Measurements from ENCODE around the gene XPNPEP1. TPM values are rescaled to one million over a fixed set of nuclear protein-coding genes. Genes with fewer than 3 reads are reported as not detected.

Gene XPNPEP1
- total RNA-seq, 1 experiment from 2014 or later: 49.3 TPM

DNA sequence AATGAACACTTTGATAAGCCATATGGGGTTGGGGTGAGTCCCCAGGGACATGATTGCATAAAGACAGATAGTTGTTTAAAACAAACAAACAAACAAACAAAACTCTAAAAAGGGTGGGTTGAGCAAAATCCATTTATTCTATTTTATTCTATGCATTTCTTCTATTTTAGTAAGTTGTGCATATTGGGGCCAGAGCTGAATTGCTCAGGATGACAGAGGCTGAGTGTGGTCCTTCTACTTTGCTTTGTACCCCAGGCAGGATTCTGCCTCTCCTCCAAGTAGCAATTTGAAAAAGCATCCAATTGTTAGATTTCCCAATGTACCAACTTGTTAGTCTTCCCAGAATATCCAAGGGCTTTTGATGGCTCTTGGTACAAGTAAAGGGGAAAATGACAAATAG is 29.2 kb upstream of the XPNPEP1 start:
- DNase-seq (ENCODE audit: extremely low read depth, low read depth): no peak

DNA sequence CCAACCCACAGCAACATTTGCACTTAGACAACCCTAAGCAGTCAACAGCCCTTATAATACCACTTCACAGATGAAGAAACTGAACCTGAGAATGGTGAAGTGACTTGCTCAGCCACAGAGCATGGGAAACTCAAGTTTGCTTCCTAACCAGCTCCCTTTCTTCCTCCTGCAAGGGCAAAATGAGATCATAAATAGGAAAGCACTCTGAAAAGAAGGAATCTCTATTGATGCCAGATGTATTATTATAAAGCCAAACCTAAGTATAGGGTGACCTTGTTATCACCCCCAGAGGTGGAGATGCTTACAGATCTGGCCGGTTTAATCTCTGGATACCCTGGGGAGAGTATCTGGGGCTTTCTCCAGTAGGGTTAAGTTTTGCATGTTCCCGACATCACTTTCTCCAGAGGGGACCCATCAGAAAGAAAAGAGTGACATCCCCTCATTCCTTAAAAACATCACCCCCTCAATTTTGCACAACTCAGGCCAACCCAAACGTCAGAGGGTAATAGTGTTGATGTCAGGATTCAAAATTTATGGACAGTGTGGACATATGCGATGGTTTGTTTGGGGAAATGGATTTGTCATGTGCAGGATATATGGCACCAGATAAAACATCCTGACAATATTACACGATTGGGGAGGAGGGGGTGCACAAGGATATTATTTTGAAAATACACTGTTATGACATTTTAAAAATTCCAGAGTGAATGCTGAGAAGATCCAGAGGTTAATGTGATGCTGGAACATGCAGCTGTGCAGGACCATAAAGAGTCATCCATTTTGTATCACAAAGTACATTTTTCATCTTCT is 24.0 kb upstream of the XPNPEP1 start:
- DNase-seq (ENCODE audit: extremely low read depth, low read depth): no peak

DNA sequence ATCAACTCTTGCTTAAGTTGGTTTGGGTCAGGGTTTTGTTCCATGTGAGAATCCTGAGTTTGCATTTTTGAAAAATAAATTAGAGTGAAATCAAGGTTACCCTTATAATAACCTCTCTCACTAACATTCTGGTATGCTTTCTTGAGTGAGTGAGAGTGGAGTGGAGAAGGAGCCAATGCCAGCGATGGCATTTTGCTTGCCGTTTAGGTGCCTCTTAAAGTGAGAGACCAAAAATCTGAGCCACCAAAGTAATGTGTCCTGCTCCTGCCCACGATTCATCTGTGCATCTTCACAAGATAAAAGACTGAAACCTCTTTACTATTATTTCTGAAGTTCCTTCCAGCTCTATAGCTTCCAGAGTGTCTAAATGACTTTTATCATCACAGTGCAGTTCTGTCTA is 23.4 kb upstream of the XPNPEP1 start:
- no peak for DNase-seq (ENCODE audit: extremely low read depth, low read depth)

DNA sequence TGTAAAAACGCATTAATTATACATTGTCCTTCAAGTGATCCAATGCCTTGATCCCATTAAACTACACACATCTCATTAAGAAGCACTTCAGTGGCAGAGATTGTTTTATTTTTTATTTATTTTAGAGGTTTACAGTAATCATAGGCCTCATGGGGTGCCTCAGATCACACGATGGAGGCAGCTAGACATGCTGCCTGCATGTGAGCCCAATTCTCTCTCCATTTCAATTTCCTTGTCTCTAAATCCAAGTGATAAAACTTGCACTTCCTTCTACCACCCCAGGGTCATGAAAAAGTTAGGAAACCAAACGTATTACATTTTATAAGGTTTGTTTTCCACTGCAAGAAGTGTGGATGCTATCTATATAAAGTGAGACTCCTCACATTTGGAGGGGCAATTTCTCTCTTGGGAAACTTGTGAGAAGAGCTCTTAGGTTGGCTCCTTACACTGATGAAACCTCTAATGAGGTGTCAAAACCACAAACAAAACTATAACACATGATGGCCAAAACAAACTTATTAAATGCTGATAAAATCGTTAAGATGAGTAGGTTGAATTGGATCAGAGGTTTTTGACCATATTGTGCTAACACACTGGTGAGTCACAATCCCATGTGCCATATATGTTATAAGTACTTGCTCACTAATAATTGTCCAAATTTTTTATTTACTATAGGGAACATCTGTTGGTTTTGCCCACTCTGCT is 22.3 kb upstream of the XPNPEP1 start:
- no peak for DNase-seq (ENCODE audit: extremely low read depth, low read depth)

DNA sequence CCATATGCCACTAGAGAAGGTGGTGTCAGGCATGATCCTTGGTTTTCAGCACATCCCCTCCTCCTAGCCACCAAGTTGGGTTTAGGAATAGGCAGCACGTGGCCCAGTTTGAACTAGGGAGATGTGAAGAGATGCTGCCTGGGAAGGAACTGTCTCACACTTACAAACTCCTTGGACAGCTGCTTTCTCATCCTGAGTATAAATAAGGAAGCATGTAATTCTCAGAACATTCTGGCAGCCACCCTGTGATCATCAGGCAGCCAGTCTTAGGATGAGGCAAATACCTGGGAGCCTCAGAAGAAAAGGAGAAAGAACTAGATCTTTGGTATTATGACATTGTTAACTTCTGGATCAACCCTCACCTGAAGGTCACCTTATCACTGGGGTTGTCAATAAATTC is 21.3 kb upstream of the XPNPEP1 start:
- DNase-seq (ENCODE audit: extremely low read depth, low read depth): no peak

DNA sequence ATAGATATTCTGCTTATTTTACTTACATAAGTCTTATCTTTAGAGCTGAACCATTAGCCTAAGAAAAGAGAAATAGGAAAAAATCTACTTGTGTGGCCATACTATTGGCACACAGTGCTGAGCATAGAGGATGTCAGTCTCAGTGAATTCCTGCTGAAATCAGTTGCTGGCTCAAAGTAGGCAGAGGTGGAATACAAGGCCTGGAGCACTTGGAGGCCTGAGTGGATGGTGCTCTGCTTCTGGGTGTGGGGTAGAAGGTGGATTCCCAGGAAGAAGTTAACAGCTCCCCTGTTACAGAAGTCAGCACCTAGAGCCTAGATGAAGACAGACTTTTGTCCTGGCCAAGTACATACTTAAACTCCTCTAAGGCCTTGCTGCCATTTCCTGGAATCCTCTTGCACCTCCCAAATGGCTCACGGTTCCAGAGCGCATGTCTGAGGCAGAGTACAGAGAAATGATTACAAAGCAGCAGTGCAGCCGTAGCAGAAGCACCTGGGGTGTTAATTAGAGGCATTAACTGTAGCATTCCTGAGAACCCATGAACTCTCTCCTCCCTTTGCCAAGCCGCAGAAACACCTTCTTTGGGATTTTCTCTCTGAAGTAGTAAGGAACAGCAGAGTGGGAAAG is 18.0 kb upstream of the XPNPEP1 start:
- no peak for DNase-seq (ENCODE audit: extremely low read depth, low read depth)

DNA sequence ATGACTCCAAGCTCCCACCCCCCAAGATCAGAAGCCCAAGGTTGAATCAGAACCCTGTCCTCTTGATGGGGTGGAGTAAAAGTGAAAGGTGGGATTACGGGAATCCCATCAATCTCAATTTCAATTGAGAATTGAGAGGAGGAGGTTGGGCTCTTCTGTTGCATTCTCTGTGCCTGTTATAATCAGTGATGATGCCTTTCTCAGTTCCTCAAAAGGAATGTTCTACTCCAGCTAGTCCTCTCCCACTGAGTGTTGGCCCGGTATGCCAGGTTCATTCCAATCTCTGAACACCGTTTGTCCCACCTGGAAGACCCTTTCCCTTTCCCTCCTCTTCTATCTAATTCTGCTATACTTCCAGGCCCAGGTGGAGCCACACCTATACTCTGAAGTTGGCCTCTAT is 17.2 kb upstream of the XPNPEP1 start:
- no peak for DNase-seq (ENCODE audit: extremely low read depth, low read depth)

DNA sequence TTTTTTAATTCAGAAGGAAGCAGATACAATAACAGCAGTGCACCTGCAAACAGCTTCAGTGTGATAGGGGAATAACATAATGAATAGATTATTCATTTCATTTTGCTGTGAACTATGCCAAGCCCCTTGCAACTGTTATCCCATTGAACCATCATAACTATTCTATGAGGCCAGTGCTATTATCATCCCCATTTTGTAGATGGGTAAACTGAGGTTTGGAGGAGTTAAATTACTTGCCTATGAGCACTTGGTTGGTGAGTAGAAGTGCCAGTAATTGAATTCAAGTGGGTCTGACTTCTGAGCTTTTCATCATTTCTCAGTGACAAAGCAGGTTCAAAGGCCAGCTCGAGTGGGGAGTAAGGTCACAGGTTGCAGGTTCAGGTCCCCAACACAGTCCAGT is 16.8 kb upstream of the XPNPEP1 start:
- DNase-seq (ENCODE audit: extremely low read depth, low read depth): no peak

DNA sequence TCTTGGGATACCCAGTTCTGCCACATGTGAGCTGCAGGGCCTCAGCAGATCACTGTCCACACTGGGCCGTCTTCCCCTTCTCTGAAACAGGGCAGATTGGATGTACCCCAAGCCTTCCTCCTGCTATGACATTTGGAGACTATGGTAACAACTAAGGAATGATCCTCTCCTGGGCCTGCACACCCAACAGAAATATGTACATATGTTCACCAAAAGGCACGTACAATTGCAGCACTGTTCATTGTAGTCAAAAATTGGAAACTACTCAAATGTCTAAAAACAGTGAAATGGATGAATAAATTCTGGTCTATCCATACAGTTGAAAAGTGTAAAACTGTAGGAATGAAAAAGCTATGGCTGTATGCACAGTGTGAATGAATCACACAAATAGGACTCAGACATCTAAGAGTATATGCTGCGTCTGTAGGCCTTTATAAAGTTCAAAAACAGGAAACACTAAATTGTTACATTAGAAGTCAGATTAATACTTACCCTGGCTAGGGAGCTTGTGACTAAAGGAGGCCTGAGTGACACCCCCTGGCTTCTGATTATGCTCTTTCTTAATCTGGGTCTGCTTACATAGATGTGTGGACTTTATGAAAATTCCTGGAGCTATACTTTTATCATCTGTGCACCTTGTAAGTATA is 16.1 kb upstream of the XPNPEP1 start:
- DNase-seq (ENCODE audit: extremely low read depth, low read depth): no peak

DNA sequence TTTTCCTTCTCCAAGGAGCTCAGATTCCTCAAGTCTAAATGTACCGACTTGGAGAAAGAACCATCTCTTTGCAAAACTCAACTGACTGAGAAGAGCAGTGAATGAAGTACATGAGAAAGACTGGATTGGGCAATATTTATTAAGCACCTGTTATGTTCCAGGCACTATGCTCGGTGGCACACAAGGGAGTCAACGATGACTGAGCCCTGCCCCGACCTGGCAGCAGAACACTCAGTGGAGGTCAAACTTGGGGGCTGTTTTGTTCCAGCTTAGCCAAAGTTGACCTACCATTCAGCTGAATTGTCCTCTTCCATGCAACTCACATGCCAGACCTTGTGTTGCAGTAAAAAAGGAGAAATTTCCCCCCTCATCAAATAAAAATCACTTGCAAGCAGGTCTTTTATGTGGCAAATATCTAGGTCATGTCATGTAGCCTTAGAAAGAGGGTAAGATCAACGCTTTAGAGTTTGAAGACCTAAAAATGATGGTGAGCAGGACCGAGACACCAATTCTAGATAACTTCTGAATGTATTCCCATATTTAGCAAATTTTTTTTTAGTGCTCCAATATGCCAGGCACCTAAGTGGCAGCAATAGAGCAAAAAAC is 14.3 kb upstream of the XPNPEP1 start:
- DNase-seq (ENCODE audit: extremely low read depth, low read depth): no peak

DNA sequence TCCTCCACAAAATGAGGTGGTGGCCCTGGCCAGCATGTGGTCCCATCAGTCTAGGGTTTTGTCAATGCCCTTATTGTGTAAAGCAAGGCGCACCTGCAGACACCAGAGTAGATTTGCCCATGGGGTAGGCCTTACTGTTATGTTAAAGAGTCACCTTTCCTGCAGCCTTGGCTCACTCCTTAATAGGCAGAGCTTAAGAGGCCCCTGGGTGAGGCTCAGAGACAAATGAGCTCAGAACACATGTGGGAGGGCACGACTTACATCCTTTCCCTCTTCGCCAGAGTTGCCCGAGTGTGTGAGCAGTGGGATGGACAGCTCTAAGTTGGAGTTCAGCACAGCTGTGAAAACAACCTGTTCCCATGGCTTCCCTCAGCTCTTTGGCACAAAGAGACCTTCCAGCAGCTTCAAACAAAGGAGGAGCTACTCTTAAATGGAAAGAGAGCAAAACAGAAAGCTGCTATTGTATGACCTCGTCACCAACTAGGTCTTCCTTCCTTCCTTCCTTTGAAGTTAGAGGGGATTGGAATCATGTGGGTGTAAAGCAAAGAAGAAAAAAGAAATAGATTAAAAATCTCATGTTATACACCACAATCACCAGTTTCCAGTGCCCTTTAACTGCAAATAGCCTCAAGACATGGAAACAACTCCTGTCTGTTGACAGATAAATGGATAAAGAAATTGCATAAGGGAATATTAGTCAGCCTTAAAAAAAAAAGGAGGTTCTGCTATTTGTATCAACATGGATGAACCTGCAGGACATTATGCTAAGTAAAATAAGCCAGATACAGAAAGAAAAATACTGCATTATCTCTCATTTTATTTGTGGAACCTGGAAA is 11.9 kb upstream of the XPNPEP1 start:
- no peak for DNase-seq (ENCODE audit: extremely low read depth, low read depth)

DNA sequence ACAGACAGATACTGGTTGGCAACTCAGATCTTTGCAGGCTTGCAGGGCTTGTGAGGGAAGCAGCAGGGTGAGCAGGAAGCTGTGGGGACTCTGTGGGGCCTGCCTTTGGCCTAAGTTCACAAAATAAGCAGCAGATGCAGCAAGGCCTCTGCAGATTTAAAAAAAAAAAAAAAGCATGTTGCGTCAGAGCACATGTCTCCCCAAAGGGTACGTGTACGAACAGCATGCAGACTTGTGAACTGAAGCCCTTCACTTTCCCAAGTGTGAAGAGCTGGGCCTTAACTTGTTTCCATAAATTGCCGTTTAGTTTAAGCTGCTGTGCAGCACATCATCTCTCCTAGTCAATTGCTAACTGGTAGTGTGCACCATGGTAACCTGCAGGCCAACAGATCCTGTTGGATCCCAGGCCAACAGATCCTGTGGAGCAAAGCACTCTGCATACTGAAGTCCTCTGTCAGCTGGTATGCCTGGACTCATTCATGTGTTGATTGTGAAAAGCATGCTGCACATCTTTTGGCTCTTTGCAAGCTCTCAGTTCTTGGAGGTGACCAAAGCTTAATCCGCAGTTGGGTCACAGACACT is 10.8 kb upstream of the XPNPEP1 start:
- DNase-seq (ENCODE audit: extremely low read depth, low read depth): no peak

DNA sequence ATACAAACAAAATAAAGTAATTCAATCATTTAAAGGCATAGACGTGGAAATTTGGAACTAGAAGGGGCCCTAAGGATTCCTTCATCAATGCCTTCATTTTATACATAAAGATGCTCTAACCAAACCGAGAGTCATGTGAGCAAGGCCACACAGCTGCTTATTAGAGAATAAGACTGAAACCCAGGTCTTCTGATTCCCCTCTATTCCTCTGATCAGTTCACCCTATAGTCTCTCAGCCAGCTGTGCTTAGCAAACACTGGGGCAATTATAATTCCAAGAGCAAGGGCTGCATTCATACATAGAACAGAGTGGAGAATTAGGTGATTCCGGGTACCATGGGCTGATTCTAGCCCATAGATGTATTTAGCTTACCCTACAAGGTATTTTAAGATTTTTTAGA is 9.7 kb upstream of the XPNPEP1 start:
- DNase-seq (ENCODE audit: extremely low read depth, low read depth): no peak

DNA sequence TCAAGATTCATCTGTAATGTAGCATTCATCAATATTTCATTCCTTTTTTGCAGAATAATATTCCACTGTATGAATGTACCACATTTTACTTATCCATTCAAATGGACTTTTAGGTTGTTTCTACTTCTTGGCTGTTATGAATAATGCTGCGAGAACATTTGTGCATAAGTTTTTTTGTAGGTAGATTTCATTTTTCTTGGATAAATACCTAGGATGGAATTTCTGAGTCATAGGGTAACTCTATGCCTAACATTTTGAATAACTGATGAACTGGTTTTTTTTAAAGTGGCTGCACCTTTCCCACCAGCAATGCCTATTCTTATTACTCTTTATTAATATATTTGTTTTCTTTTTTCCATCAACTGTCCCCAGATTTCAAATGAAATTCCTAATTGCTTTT is 9.1 kb upstream of the XPNPEP1 start:
- no peak for DNase-seq (ENCODE audit: extremely low read depth, low read depth)

DNA sequence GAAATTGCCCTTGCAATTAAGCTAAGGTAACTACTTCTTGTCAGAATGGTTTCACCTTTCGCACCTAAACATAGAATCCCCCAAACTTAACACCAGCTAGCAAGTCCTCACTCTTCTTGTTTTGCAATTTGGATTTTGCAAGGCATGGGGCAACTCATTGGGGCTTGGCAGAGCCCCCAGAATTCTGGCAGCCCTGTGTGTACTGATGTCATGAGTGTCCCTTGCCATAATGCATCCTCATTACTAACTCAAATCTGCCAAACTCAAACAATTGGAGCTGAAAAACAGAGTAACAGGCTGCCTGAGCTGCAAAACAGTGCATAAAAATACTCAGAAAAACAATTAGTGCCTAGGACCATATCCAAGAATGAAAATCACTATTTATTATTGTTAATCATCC is 7.9 kb upstream of the XPNPEP1 start:
- no peak for DNase-seq (ENCODE audit: extremely low read depth, low read depth)

DNA sequence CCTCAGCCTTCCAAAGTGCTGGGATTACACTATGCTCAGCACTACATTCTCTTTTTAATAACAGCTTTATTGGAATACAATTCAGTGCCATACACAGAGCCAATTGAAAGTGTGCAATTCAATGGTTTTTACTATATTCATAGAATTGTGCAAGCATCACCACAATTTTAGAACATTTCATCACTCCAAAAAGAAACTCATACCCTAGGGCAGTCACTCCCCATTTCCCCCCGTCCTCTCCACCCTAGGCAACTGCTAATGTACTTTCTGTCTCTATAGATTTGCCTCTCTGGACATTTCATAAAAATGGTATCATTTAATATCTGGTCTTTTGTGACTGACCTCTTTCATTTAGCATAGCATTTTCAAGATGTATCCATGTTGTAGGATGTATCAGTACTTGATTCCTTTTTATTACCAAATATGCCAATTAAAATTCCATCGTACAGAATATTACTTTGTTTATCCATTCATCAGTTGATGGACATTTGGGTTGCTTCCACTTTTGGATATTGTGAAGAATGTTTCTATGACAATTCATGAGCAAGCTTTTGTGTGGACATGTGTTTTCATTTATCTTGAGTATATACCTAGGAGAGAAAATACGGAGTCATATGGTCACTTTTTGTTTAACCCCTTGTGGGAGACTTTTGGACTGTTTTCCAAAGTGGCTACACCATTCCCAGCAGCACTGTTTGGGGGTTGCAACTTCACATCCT is 6.3 kb upstream of the XPNPEP1 start:
- DNase-seq (ENCODE audit: extremely low read depth, low read depth): no peak

DNA sequence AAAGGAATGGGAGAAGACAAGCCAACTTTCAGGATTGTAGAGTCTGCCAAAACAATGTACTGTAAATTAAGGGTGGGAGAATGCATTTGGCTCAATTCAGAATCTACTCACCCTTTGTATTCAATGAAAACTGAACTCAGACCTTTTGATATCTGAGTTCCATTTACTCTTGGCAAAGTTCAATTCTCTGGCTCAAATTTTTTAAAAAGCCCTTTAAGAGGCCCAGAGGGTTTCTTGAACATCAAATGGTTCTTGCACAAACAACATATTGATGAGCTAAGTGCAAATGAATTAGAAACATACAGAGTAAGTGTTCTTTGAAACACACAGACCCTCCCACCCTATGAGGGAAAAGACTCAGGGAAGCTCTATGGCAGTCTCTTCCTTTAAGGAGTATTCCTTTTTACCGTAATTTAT is 5.2 kb upstream of the XPNPEP1 start:
- DNase-seq (ENCODE audit: extremely low read depth, low read depth): no peak

DNA sequence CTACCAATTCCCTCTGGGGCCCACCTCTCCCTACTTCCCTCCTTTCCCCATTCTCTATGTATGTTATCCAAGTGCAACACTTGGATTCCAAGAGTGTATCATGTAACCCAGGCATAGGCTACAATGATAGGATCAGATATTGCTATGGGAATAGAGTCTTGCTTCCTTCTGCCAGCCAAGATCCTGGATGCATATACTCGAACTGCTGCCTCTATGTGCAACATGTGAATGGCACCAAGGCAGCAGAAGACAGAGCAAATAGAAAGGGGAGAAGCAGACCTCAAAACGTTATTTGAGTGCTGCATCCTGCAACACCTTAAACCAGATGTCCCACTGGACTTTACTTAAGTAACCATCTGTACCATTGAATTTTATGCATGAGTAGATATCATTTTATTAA is 3.5 kb upstream of the XPNPEP1 start:
- DNase-seq (ENCODE audit: extremely low read depth, low read depth): no peak

All from NCI-H460 (cell line).